GM19438 (cell line): Measurements from ENCODE around the gene TMEM158.

ENCODE experiments used
- ATAC-seq: cut with Tn5 transposase; IDR thresholded peaks from one replicate; pipeline ENCODE4 v1.9.1; 2021; ENCODE audit warnings: low read depth; ENCODE audit not compliant: unreplicated experiment

The TMEM158 gene

GRCh38 chr3:45205126-45205525 lies 21.0 kb downstream of the TMEM158 start:
- ATAC-seq, result no peak

- no peak for ATAC-seq
These were observed 22.0 kb downstream of the TMEM158 start for GRCh38 chr3:45204136-45204535.

GRCh38 chr3:45199837-45200648 lies 26.0 kb downstream of the TMEM158 start:
- no peak for ATAC-seq

- no peak for ATAC-seq
These were observed 27.5 kb downstream of the TMEM158 start for GRCh38 chr3:45198264-45199260.

- ATAC-seq, result no peak
These were observed 31.3 kb downstream of the TMEM158 start for GRCh38 chr3:45194791-45195190.

- ATAC-seq, result no peak
These were observed 34.1 kb downstream of the TMEM158 start for GRCh38 chr3:45191924-45192417.

GRCh38 chr3:45191424-45191823 lies 34.7 kb downstream of the TMEM158 start:
- ATAC-seq, result no peak

- ATAC-seq, result no peak
These were observed 37.1 kb downstream of the TMEM158 start for GRCh38 chr3:45188719-45189659.

- no peak for ATAC-seq
These were observed 38.4 kb downstream of the TMEM158 start for GRCh38 chr3:45187694-45188141.

- ATAC-seq, result no peak
These were observed 39.2 kb downstream of the TMEM158 start for GRCh38 chr3:45186871-45187270.

- no peak for ATAC-seq
These were observed 40.6 kb downstream of the TMEM158 start for GRCh38 chr3:45185461-45185860.

GRCh38 chr3:45185052-45185451 lies 41.0 kb downstream of the TMEM158 start:
- no peak for ATAC-seq

- no peak for ATAC-seq
These were observed 42.2 kb downstream of the TMEM158 start for GRCh38 chr3:45183872-45184262.

GRCh38 chr3:45182915-45183871 lies 42.9 kb downstream of the TMEM158 start:
- ATAC-seq, result no peak

GRCh38 chr3:45181496-45181895 lies 44.6 kb downstream of the TMEM158 start:
- ATAC-seq, result no peak

- ATAC-seq, result no peak
These were observed 45.2 kb downstream of the TMEM158 start for GRCh38 chr3:45180899-45181298.

GRCh38 chr3:45180051-45180450 lies 46.0 kb downstream of the TMEM158 start:
- ATAC-seq, result no peak

- no peak for ATAC-seq
These were observed 46.9 kb downstream of the TMEM158 start for GRCh38 chr3:45179163-45179562.
